Neural progenitor cell (in vitro differentiated cells): ENCODE results near the gene SMIM36. TPM values are rescaled to one million over a fixed set of nuclear protein-coding genes. Genes with fewer than 3 reads are reported as not detected.
A peak's percentile ranks its signal among the peaks of the same experiment; 100 is the strongest.

ENCODE experiments used
- DNase-seq: peaks from one replicate; pipeline ENCODE4 v3.0.0-alpha.2; 2016; ENCODE audit warnings: low spot score
- H2AFZ ChIP-seq: fragments of 200-600 bp; sonication (generic); replicated peaks from 2 replicates; pipeline ENCODE4 v1.6.1; 2016; ENCODE audit warnings: antibody characterized with exemption
- H3F3A ChIP-seq: fragments of 200-600 bp; sonication (generic); 2 replicates; pipeline ENCODE4 v1.6.1; 2016; ENCODE audit warnings: antibody characterized with exemption, low read depth
- H3K27ac ChIP-seq: fragments of 200-600 bp; sonication (generic); 2 replicates; pipeline ENCODE4 v1.5.1; 2016; ENCODE audit warnings: mild to moderate bottlenecking
- H3K27me3 ChIP-seq: fragments of 200-600 bp; sonication (generic); 2 replicates; pipeline ENCODE4 v1.6.1; 2016; ENCODE audit warnings: mild to moderate bottlenecking, moderate library complexity
- H3K36me3 ChIP-seq: fragments of 200-600 bp; sonication (generic); 2 replicates; pipeline ENCODE4 v1.5.1; 2016
- H3K4me1 ChIP-seq: fragments of 200-600 bp; sonication (generic); 2 replicates; pipeline ENCODE4 v1.6.1; 2016; ENCODE audit warnings: mixed run types
- H3K4me2 ChIP-seq: fragments of 200-600 bp; sonication (generic); 2 replicates; pipeline ENCODE4 v1.6.1; 2016
- H3K4me3 ChIP-seq: fragments of 200-600 bp; sonication (generic); 2 replicates; pipeline ENCODE4 v1.5.1; 2016
- H3K79me2 ChIP-seq: fragments of 200-600 bp; sonication (generic); 2 replicates; pipeline ENCODE4 v1.6.1; 2016; ENCODE audit warnings: low read depth
- H3K9ac ChIP-seq: fragments of 200-600 bp; sonication (generic); 2 replicates; pipeline ENCODE4 v1.6.1; 2016
- H3K9me3 ChIP-seq: fragments of 200-600 bp; sonication (generic); 2 replicates; pipeline ENCODE4 v1.5.1; 2016; ENCODE audit warnings: low read depth
- H4K20me1 ChIP-seq: fragments of 200-600 bp; sonication (generic); 2 replicates; pipeline ENCODE4 v1.6.1; 2016; ENCODE audit warnings: low read depth
- H3K27ac Mint-ChIP-seq: 3 replicates; pipeline ENCODE4 v1.8.0; 2021; ENCODE audit warnings: mixed read lengths
- H3K27me3 Mint-ChIP-seq: 2 replicates; pipeline ENCODE4 v1.8.0; 2022; ENCODE audit warnings: low read depth, mild to moderate bottlenecking, inconsistent platforms, moderate library complexity, mixed read lengths; ENCODE audit not compliant: insufficient read depth
- H3K36me3 Mint-ChIP-seq: 3 replicates; pipeline ENCODE4 v1.8.0; 2021; ENCODE audit warnings: mixed read lengths
- H3K4me1 Mint-ChIP-seq: 3 replicates; pipeline ENCODE4 v1.8.0; 2021; ENCODE audit warnings: mixed read lengths
- H3K4me3 Mint-ChIP-seq: 3 replicates; pipeline ENCODE4 v1.8.0; 2021; ENCODE audit warnings: mild to moderate bottlenecking, moderate library complexity, mixed read lengths
- H3K9me3 Mint-ChIP-seq: 3 replicates; pipeline ENCODE4 v1.8.0; 2020; ENCODE audit warnings: mixed read lengths
- CTCF ChIP-seq: fragments of 200-600 bp; sonication (generic); IDR thresholded peaks from 2 replicates; pipeline ENCODE4 v1.5.1; 2017; ENCODE audit warnings: antibody characterized with exemption, mild to moderate bottlenecking
- EZH2 ChIP-seq: fragments of 200-600 bp; sonication (generic); IDR thresholded peaks from 2 replicates; pipeline ENCODE4 v1.6.1; 2017; ENCODE audit warnings: antibody characterized with exemption, mild to moderate bottlenecking, moderate library complexity
- EZH2phosphoT487 ChIP-seq: fragments of 200-600 bp; sonication (generic); IDR thresholded peaks from 2 replicates; pipeline ENCODE4 v1.6.1; 2017; ENCODE audit warnings: antibody characterized with exemption
- total RNA-seq: library from RNA; depleted of rRNA; stranded (reverse); fragments of >200 nt; gene quantifications from 2 replicates; pipeline ENCODE4 v1.2.3, GENCODE V29; 2015; ENCODE audit warnings: low replicate concordance

Gene SMIM36
- total RNA-seq, 1 donor from 2014 or later = not detected

- Histone ChIP-seq H3K9me3 (no peaks in the 10 kb centered on the region), H3K27ac (no peak overlapping the region), H3K4me3 (no peak overlapping the region), H3K4me1 (peaks cover 36% of the 10 kb centered on the region), H3K27me3 (no peaks in the 10 kb centered on the region), H2AFZ (no peak overlapping the region), H3K9ac (no peak overlapping the region), H4K20me1 (no peaks in the 10 kb centered on the region), H3K4me2 (no peak overlapping the region), H3K36me3 (no peaks in the 10 kb centered on the region), H3F3A (peaks cover 20% of the 10 kb centered on the region), H3K79me2 (no peaks in the 10 kb centered on the region)
- no peaks in the 10 kb centered on the region for H3K36me3 Mint-ChIP-seq
- no peak overlapping the region for H3K4me3 Mint-ChIP-seq
- TF ChIP-seq CTCF = no peak
- no peak for TF ChIP-seq EZH2phosphoT487
- no peak for TF ChIP-seq EZH2
- H3K9me3 Mint-ChIP-seq = no peaks in the 10 kb centered on the region
- H3K27me3 Mint-ChIP-seq = peaks cover 2% of the 10 kb centered on the region
- no peak for DNase-seq
- H3K27ac Mint-ChIP-seq = no peak overlapping the region
- peaks cover 17% of the 10 kb centered on the region for H3K4me1 Mint-ChIP-seq
These were observed 68.1 kb downstream of the SMIM36 start for GRCh38 chr17:55442953-55443683.

DNA sequence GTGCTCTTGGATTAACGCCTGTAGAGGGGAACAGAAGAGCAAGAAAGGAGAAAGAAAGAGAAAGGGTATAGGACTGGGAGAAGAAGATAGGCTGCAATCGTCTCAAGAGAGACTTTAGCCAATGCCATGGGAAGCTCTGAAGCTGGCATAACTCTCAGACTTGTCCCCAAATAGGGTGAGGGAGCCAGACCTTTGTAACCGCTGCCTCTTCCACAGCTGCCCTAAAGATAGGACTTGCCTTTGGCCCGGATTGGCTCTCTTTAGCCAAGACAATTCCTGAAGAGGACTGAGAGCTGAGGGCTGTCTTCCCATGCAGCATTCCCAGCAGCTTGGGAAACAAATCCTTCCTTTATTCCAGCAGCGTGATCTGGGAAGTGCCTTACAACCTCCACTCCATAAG is 68.8 kb downstream of the SMIM36 start:
- peak; percentile 16 for DNase-seq
- no peak overlapping the region for H2AFZ ChIP-seq
- peaks cover 2% of the 10 kb centered on the region for H3K27me3 Mint-ChIP-seq

GRCh38 chr17:55441544-55441943 is 69.7 kb downstream of the SMIM36 start:
- no peak overlapping the region for H3K9ac ChIP-seq
- TF ChIP-seq CTCF = no peak
- no peak for TF ChIP-seq EZH2phosphoT487
- TF ChIP-seq EZH2 = no peak
- no peaks in the 10 kb centered on the region for H3K9me3 ChIP-seq
- no peaks in the 10 kb centered on the region for H3K36me3 ChIP-seq
- Mint-ChIP-seq H3K4me1 (peaks cover 30% of the 10 kb centered on the region), H3K27me3 (peaks cover 2% of the 10 kb centered on the region), H3K4me3 (no peak overlapping the region), H3K36me3 (no peaks in the 10 kb centered on the region), H3K27ac (no peak overlapping the region), H3K9me3 (no peaks in the 10 kb centered on the region)
- no peak overlapping the region for H3K4me3 ChIP-seq
- peaks cover 48% of the 10 kb centered on the region for H3K4me1 ChIP-seq
- DNase-seq = no peak
- no peak overlapping the region for H3K27ac ChIP-seq
- H3K27me3 ChIP-seq = no peaks in the 10 kb centered on the region
- no peaks in the 10 kb centered on the region for H4K20me1 ChIP-seq
- peaks cover 36% of the 10 kb centered on the region for H3F3A ChIP-seq
- no peak overlapping the region for H2AFZ ChIP-seq
- no peak overlapping the region for H3K4me2 ChIP-seq
- H3K79me2 ChIP-seq = no peaks in the 10 kb centered on the region

More for the DNA sequence above, 68.8 kb downstream of the SMIM36 start:
- no peak overlapping the region for H3K4me3 ChIP-seq
- H3K9ac ChIP-seq = no peak overlapping the region
- TF ChIP-seq CTCF (no peak), EZH2 (no peak), EZH2phosphoT487 (no peak)
- H3K27me3 ChIP-seq = no peaks in the 10 kb centered on the region
- H3K9me3 ChIP-seq = no peaks in the 10 kb centered on the region
- peaks cover 39% of the 10 kb centered on the region for H3K4me1 ChIP-seq
- Mint-ChIP-seq H3K9me3 (no peaks in the 10 kb centered on the region), H3K27ac (no peak overlapping the region), H3K4me1 (peaks cover 21% of the 10 kb centered on the region), H3K4me3 (no peak overlapping the region), H3K36me3 (no peaks in the 10 kb centered on the region)
- H3K79me2 ChIP-seq = no peaks in the 10 kb centered on the region
- peaks cover 27% of the 10 kb centered on the region for H3F3A ChIP-seq
- H4K20me1 ChIP-seq = no peaks in the 10 kb centered on the region
- H3K36me3 ChIP-seq = no peaks in the 10 kb centered on the region
- H3K27ac ChIP-seq = no peak overlapping the region
- no peak overlapping the region for H3K4me2 ChIP-seq
